CD4-positive, alpha-beta T cell (primary cell): Measurements from ENCODE around the gene OR51B5. TPM values are rescaled to one million over a fixed set of nuclear protein-coding genes. Genes with fewer than 3 reads are reported as not detected.

Source experiments
- ATAC-seq: fragments of 200-7000 bp; cut with Tn5 transposase; one replicate; pipeline ENCODE4 v1.10.0; 2022; ENCODE audit warnings: mild to moderate bottlenecking; ENCODE audit not compliant: poor library complexity
- CTCF ChIA-PET: fragments of 350-600 bp; sonication (Branson Sonifier 250); formaldehyde crosslinking; loops from one replicate; lab custom pipeline; 2021; ENCODE audit warnings: antibody characterized with exemption, inconsistent platforms; lab: Charles Lee
- POLR2A ChIA-PET: fragments of 350-600 bp; sonication (Branson Sonifier 250); formaldehyde crosslinking; loops from one replicate; lab custom pipeline; 2021; ENCODE audit warnings: antibody characterized with exemption, inconsistent platforms; lab: Charles Lee
- DNase-seq, 14 experiments: peaks; one replicate each; pipeline ENCODE4 v3.0.0-alpha.2; 2013 to 2020; ENCODE audit warnings: mixed read lengths in 2 of 14
- H3K27ac ChIP-seq, 2 donors: one replicate each; pipeline versions ENCODE4 v1.5.1 to v1.7.0; 2013; ENCODE audit warnings: low read length in 2 of 2, low read depth in 1 of 2, mild to moderate bottlenecking in 1 of 2
- H3K27me3 ChIP-seq, 2 experiments: 1 replicate in 1 of 2; 2 replicates in 1 of 2; pipeline versions ENCODE4 v1.6.1 to v1.7.0; 2013; ENCODE audit warnings: low read length in 2 of 2, control low read depth in 1 of 2, mild to moderate bottlenecking in 1 of 2, moderate library complexity in 1 of 2; ENCODE audit not compliant: insufficient read depth in 2 of 2, control insufficient read depth in 1 of 2
- H3K36me3 ChIP-seq: one replicate; pipeline ENCODE4 v1.6.1; 2013; ENCODE audit warnings: low read length, control low read depth; ENCODE audit not compliant: insufficient read depth
- H3K4me1 ChIP-seq: one replicate; pipeline ENCODE4 v1.6.1; 2013; ENCODE audit warnings: low read length, control low read depth; ENCODE audit not compliant: insufficient read depth
- H3K4me3 ChIP-seq: one replicate; pipeline ENCODE4 v1.5.1; 2013; ENCODE audit warnings: mild to moderate bottlenecking, low read length, moderate library complexity
- H3K9me3 ChIP-seq, 2 experiments: 1 replicate in 1 of 2; 2 replicates in 1 of 2; pipeline versions ENCODE4 v1.6.1 to v1.7.0; 2013; ENCODE audit warnings: low read length in 2 of 2, mild to moderate bottlenecking in 2 of 2, control low read depth in 1 of 2, moderate library complexity in 1 of 2; ENCODE audit not compliant: control insufficient read depth in 1 of 2, insufficient read depth in 1 of 2
- H3K27ac Mint-ChIP-seq: one replicate; pipeline ENCODE4 v1.8.0; 2020; ENCODE audit warnings: mixed read lengths
- H3K27me3 Mint-ChIP-seq: one replicate; pipeline ENCODE4 v1.8.0; 2021; ENCODE audit warnings: mixed read lengths
- H3K36me3 Mint-ChIP-seq: one replicate; pipeline ENCODE4 v1.8.0; 2021; ENCODE audit warnings: low read depth, mixed read lengths
- H3K4me1 Mint-ChIP-seq: one replicate; pipeline ENCODE4 v1.8.0; 2021; ENCODE audit warnings: low read depth, mixed read lengths
- H3K4me3 Mint-ChIP-seq: one replicate; pipeline ENCODE4 v1.8.0; 2020; ENCODE audit warnings: mild to moderate bottlenecking, mixed read lengths
- H3K9me3 Mint-ChIP-seq: one replicate; pipeline ENCODE4 v1.8.0; 2020; ENCODE audit warnings: mixed read lengths
- CTCF ChIP-seq: fragments of 200-600 bp; IDR thresholded peaks from one replicate; pipeline ENCODE4 v1.8.0; 2022; ENCODE audit warnings: antibody characterized with exemption, mild to moderate bottlenecking
- intact Hi-C, 2 experiments: fragments of 100-400 bp; cut with DNase I in 1 of 2; cut with micrococcal nuclease in 1 of 2; formaldehyde crosslinking; loops; one replicate each; pipeline versions ENCODE4 v1.15.1 to v1.9.0; 2023 to 2025; cut with DNase I, micrococcal nuclease
- total RNA-seq, 174 experiments: library from RNA in 2 of 174; stranded (reverse) in 2 of 174; gene quantifications; one replicate each; pipeline ENCODE4 v1.2.3 and lab custom pipeline; 2021 to 2026

OR51B5 gene
- total RNA-seq, 2 experiments from 2014 or later, result 0.30 TPM; not detected in 1

- POLR2A ChIA-PET, result no interaction called here
Measured at GRCh38 chr11:5293028-5293427, 50.3 kb downstream of the OR51B5 start.

More at GRCh38 chr11:5293028-5293427, 50.3 kb downstream of the OR51B5 start:
- intact Hi-C loops, result no loop called here
- Mint-ChIP-seq H3K4me3 (no peak overlapping the region), H3K27me3 (no peaks in the 10 kb centered on the region), H3K4me1 (no peaks in the 10 kb centered on the region), H3K9me3 (no peaks in the 10 kb centered on the region), H3K36me3 (no peaks in the 10 kb centered on the region), H3K27ac (no peak overlapping the region)
- Histone ChIP-seq H3K4me1 (no peaks in the 10 kb centered on the region), H3K27ac (no peak overlapping the region), H3K4me3 (no peak overlapping the region), H3K36me3 (no peaks in the 10 kb centered on the region), H3K9me3 (peaks cover 0 to 7% of the 10 kb centered on the region in 2 experiments), H3K27me3 (no peaks in the 10 kb centered on the region)
- ATAC-seq (no peak), DNase-seq (no peak)
- CTCF ChIA-PET, result no interaction called here
- TF ChIP-seq CTCF, result no peak

Other genes with a start within 250 kb of the OR51B5 start
- not detected for gene OR52A5, start 205.2 kb downstream of the OR51B5 start, total RNA-seq
- not detected for gene OR52A1, start 188.8 kb downstream of the OR51B5 start, total RNA-seq
- not detected for gene OR51V1, start 142.8 kb downstream of the OR51B5 start, total RNA-seq
- gene HBB, start 116.5 kb downstream of the OR51B5 start, total RNA-seq, result under 1 TPM in 1 of 2 experiments, not detected in 1; 0.45 TPM
- gene HBD, start 109.0 kb downstream of the OR51B5 start, total RNA-seq, result not detected
- gene HBG1, start 93.7 kb downstream of the OR51B5 start, total RNA-seq, result not detected
- not detected for gene HBG2, start 88.7 kb downstream of the OR51B5 start, total RNA-seq
- not detected for gene HBE1, start 73.6 kb downstream of the OR51B5 start, total RNA-seq
- not detected for gene OR51B4, start 41.6 kb downstream of the OR51B5 start, total RNA-seq
- gene OR51B2, start 19.2 kb downstream of the OR51B5 start, total RNA-seq, result not detected
- not detected for gene OR51B6, start 8.0 kb upstream of the OR51B5 start, total RNA-seq
- not detected for gene OR51M1, start 40.3 kb upstream of the OR51B5 start, total RNA-seq
- not detected for gene OR51Q1, start 78.6 kb upstream of the OR51B5 start, total RNA-seq
- not detected for gene OR51I1, start 98.0 kb upstream of the OR51B5 start, total RNA-seq
- gene OR51I2, start 105.8 kb upstream of the OR51B5 start, total RNA-seq, result not detected
- not detected for gene OR52D1, start 145.2 kb upstream of the OR51B5 start, total RNA-seq
- gene UBQLN3, start 166.4 kb upstream of the OR51B5 start, total RNA-seq, result under 1 TPM in 1 of 2 experiments, not detected in 1; 0.08 TPM
- gene UBQLNL, start 173.2 kb upstream of the OR51B5 start, total RNA-seq, result under 1 TPM; 0.30 to 0.50 TPM
- under 1 TPM in 1 of 2 experiments, not detected in 1; 0.22 TPM for gene OR52H1, start 205.0 kb upstream of the OR51B5 start, total RNA-seq
- not detected for gene OR52B6, start 237.4 kb upstream of the OR51B5 start, total RNA-seq